Activated CD8-positive, alpha-beta memory T cell treated with anti-CD3 and anti-CD28 coated beads for 1 hour (primary cell): ENCODE measurements around the gene POLA2.
"Not testable (repeated sequence)": the region's sequence is repeated elsewhere in the genome, so short reads cannot be mapped to it uniquely, and the experiment has no call there.

Experiments
- DNase-seq, 2 donors: peaks; one replicate each; pipeline ENCODE4 v3.0.0-alpha.2; 2020; ENCODE audit warnings: low read depth in 1 of 2; ENCODE audit errors: extremely low read depth in 1 of 2

Gene POLA2

GRCh38 chr11:65261591-65262380 is at the start of gene POLA2:
POLA2 (plus strand) TSS chr11:65261962; CDS start chr11:65262293, 331 bp downstream.
- peak; percentile 91 to 92 for DNase-seq

- no peak for DNase-seq
Observed at GRCh38 chr11:65212226-65212801, 49.4 kb upstream of the POLA2 start.

GRCh38 chr11:65213322-65214211 is 48.2 kb upstream of the POLA2 start:
- DNase-seq, result no peak

DNA sequence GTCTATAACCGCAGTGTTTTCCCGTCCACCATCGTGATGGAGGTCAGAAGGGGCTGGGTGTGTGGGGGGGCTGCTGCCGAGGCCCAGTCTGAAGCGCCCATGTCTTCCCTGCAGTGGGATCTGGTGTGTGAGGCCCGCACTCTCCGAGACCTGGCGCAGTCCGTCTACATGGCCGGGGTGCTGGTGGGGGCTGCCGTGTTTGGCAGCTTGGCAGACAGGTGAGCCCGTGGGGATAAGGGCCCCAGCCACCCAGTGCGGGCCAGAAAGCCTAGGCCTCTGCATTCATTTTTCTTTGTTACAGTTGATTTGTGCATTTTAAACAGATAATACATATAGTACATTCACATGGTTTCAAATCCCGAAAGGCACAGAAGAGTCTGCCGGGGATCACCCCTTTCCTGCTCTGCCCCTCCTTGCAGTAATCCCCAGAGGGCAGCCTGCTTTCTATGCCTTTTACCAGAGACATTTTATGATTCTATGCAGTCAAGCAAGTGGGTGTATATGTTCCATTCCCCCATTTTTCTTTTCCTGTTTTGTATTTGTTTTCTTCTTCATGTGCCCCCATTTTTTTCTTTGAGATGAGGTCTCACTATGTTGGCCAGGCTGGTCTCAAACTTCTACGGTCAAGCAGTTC is 47.4 kb upstream of the POLA2 start:
- DNase-seq, result no peak

GRCh38 chr11:65215441-65216076 is 46.2 kb upstream of the POLA2 start:
- no peak for DNase-seq

DNA sequence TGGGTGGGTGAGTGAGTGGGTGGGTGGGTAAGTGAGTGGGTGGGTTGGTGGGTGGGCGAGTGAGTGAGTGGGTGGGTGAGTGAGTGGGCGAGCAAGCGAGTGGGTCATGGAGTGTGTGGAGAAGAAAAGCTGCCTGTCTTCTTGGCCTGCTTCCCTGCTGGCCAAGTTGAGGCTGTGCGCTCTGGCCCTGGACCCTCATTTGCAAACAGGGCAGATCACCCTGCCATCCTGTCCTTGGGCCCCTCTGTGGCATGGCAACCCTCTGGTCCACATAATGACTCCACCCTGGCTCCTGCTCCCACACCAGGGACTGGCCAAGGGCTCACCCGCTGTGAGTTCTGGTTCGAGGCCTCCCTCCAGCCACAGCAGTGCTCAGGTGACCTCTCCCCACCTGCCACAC is 44.9 kb upstream of the POLA2 start:
- no peak for DNase-seq

- DNase-seq, result no peak
Observed at GRCh38 chr11:65217441-65218423, 44.0 kb upstream of the POLA2 start.

- DNase-seq, result no peak
Observed at GRCh38 chr11:65218446-65218845, 43.3 kb upstream of the POLA2 start.

DNA sequence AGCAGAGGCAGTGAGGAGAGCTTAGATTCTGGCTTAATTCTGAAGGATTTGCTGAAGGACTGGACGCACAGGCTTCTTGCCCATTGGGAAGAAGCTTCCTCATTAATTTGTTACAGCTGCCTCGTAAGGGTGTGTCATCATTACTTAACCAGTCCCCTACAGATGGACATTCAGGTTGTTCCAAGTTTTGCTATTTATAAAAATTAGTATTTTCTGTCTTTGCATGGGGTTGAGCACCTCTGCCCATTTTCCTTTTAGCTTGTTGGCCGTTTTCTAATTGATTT is 41.9 kb upstream of the POLA2 start:
- no peak for DNase-seq

GRCh38 chr11:65221026-65221425 is 40.7 kb upstream of the POLA2 start:
- no peak for DNase-seq

DNA sequence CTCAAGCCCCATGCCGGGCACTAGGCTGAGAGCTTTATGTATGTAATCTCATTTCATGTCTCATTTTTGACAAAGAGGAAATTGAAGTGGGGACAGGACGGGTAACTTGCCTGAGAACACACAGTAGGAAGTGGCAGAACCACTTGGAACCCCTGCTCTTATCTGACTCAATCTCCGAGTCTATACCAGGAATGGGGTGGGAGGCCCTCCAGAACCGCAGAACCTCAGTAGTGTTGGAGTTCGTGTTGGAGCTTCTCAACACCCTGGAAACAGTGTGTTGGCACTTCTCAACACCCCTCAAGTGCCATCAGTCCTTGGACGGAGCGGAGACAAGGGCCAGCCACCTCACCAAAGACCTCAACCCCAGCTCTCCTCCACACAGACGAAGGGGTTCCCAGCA is 38.8 kb upstream of the POLA2 start:
- DNase-seq, result no peak

GRCh38 chr11:65224930-65225278 is 36.9 kb upstream of the POLA2 start:
- DNase-seq, result no peak

- DNase-seq, result peak; percentile 7 to 42
Observed at GRCh38 chr11:65225279-65226102, 36.3 kb upstream of the POLA2 start.

- DNase-seq, result no peak
Observed at GRCh38 chr11:65226103-65226442, 35.7 kb upstream of the POLA2 start.

DNA sequence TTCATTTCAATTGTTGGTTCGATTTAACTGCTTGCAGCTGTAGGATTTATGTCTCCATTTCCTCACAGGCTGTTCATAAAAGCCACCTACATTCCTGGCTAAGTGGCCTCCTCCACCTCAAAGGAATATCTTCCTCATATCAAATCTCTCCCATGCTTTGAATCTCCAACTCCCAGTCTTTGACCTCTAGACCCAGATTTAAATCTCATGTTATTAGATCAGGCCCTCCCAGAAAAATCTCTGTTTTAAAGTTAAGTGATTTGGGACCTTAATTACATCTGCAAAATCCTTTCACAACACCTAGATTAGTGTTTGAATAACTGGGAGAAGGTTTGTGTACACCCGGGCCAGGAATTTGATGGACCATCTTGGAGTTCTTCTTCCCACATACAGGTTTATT is 33.9 kb upstream of the POLA2 start:
- DNase-seq, result no peak

- no peak for DNase-seq
Observed at GRCh38 chr11:65236194-65237059, 25.3 kb upstream of the POLA2 start.

- not testable (repeated sequence) for DNase-seq
Observed at GRCh38 chr11:65238302-65238701, 23.5 kb upstream of the POLA2 start.

DNA sequence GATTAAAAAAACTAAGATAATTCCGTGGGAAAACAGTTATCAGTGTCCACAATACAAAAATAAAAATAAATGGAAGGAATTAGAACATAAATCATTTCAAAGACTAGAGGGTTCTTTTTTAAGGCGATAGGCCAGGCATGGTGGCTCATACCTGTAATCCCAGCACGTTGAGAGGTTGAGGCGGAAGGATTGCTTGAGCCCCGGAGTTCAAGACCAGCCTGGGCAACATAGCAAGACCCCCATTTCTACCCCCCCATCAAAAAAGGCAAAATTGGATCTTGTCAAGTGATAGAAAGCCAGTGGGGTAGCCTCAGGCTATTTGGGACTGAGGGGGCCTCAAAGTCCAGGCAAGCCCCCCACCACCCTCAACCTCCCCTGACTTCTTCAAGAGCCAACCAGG is 20.6 kb upstream of the POLA2 start:
- no peak for DNase-seq
